PFSK-1 (cell line): ENCODE results near the gene FGGY.

Source experiments
- FOXP2 ChIP-seq: optimal IDR thresholded peaks from 2 replicates; pipeline ENCODE3; 2011; ENCODE audit warnings: borderline replicate concordance, control low read depth, inconsistent platforms; ENCODE audit not compliant: insufficient read depth; ENCODE audit errors: extremely low read length, extremely low read depth
- POLR2AphosphoS5 ChIP-seq: IDR thresholded peaks from 2 replicates; pipeline ENCODE4 v1.6.1; 2012; ENCODE audit warnings: low read depth, mild to moderate bottlenecking, control low read depth, low read length, moderate library complexity
- SIN3A ChIP-seq: IDR thresholded peaks from 2 replicates; pipeline ENCODE4 v1.6.1; 2012; ENCODE audit warnings: mild to moderate bottlenecking, low read length, moderate library complexity, borderline replicate concordance; ENCODE audit not compliant: insufficient read depth
- TAF1 ChIP-seq: IDR thresholded peaks from 2 replicates; pipeline ENCODE4 v1.6.1; 2012; ENCODE audit warnings: low read length, control low read depth, borderline replicate concordance; ENCODE audit not compliant: insufficient read depth
- TF ChIP-seq, protein P1 (sequence below), 2 experiments: IDR thresholded peaks; 2 replicates each; pipeline versions ENCODE4 v1.6.1 to v1.8.0; 2011 to 2012; ENCODE audit warnings: low read depth in 2 of 2, low read length in 2 of 2, control low read depth in 1 of 2, inconsistent platforms in 1 of 2, mild to moderate bottlenecking in 1 of 2, moderate library complexity in 1 of 2; ENCODE audit not compliant: insufficient read depth in 1 of 2

The FGGY gene

DNA sequence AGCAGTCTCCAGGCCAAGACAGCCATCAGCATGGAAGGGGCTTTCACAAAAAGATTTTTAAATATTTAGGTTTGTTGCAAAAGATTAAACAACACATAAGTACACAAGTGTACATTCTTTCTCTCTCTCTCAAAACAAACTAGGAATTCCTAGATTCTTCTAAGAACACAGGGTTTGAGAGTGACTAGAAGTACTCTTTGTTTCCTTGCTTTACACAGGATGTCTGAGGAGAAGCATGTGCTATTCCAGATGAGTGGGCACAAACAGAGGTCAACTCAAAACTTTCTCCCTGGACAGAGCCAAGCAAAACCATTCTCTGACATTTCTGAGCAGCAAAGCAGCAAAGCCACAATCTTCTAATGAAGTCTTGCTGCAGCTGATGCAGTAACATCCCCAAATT, 307.3 kb downstream of the FGGY start:
- TF ChIP-seq POLR2AphosphoS5 (no peak), TAF1 (no peak), SIN3A (no peak), FOXP2 (no peak)
- TF ChIP-seq, protein P1, sequence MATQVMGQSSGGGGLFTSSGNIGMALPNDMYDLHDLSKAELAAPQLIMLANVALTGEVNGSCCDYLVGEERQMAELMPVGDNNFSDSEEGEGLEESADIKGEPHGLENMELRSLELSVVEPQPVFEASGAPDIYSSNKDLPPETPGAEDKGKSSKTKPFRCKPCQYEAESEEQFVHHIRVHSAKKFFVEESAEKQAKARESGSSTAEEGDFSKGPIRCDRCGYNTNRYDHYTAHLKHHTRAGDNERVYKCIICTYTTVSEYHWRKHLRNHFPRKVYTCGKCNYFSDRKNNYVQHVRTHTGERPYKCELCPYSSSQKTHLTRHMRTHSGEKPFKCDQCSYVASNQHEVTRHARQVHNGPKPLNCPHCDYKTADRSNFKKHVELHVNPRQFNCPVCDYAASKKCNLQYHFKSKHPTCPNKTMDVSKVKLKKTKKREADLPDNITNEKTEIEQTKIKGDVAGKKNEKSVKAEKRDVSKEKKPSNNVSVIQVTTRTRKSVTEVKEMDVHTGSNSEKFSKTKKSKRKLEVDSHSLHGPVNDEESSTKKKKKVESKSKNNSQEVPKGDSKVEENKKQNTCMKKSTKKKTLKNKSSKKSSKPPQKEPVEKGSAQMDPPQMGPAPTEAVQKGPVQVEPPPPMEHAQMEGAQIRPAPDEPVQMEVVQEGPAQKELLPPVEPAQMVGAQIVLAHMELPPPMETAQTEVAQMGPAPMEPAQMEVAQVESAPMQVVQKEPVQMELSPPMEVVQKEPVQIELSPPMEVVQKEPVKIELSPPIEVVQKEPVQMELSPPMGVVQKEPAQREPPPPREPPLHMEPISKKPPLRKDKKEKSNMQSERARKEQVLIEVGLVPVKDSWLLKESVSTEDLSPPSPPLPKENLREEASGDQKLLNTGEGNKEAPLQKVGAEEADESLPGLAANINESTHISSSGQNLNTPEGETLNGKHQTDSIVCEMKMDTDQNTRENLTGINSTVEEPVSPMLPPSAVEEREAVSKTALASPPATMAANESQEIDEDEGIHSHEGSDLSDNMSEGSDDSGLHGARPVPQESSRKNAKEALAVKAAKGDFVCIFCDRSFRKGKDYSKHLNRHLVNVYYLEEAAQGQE (IDR thresholded peaks at IDR 0.05; ENCODE audit: insufficient read depth in 1 of 2, low read depth in 2 of 2, low read length in 2 of 2): no peak

DNA sequence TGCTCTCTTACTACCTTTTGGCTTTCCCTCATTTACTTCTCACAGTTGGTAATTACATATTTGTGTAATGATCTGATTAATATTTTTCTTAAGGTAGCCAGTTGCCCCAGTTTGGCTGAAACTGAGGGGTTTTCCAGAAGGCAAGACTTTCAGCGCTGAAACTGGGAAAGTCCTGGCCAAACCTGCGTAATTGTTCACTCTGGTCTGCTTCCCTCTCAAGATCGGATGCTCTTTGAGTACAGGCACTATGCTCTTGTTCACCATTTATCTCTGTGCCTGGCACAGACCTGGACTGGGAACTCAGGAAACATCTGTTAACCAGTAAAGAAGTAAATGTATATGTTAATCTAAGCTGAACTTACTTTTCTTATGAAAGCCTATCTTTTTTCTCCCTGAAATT, 308.3 kb downstream of the FGGY start:
- TF ChIP-seq FOXP2 (no peak), TAF1 (no peak), POLR2AphosphoS5 (no peak), SIN3A (no peak)
- TF ChIP-seq, protein P1 (IDR thresholded peaks at IDR 0.05; ENCODE audit: insufficient read depth in 1 of 2, low read depth in 2 of 2, low read length in 2 of 2): no peak

DNA sequence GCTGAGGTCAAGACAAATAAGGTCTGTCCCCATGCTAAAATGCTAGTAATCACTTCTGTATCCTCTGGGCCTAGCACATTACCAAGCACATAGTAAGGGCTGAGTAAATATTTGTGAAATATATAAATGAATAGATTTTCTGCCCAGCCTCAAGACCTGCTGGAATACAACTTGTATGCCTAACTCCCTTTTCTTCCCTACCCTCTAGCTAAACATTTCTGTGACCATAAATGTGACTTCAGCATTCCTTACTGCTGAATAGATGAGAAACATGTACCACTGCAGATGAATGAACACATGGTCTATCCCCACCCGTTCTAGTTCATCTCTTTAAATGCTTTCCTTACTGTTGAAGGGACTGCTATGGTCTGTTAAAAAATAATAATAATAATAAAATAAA, 308.9 kb downstream of the FGGY start:
- TF ChIP-seq TAF1: no peak
- no peak for TF ChIP-seq SIN3A
- TF ChIP-seq FOXP2: no peak
- no peak for TF ChIP-seq POLR2AphosphoS5
- TF ChIP-seq, protein P1 (IDR thresholded peaks at IDR 0.05; ENCODE audit: insufficient read depth in 1 of 2, low read depth in 2 of 2, low read length in 2 of 2): no peak

DNA sequence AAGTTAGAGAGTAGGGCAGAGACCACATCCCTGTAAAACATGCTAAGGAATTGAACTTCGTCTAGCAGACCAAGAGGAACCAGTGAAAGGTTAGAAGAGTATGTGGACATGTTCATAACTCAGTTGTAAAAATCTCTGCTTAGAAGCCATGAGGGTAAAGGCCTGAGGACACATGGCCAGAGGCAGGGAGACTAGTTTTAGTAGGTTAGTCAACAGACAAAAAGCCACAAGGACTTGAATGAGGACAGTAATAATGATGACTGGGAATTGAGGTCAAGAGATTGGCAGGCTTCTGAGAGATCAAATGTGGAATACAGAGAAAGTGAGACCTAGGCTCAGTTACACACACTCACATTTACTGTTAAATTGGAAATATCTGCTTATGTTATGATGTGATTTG, 312.4 kb downstream of the FGGY start:
- TF ChIP-seq TAF1: no peak
- TF ChIP-seq POLR2AphosphoS5: no peak
- TF ChIP-seq, protein P1 (IDR thresholded peaks at IDR 0.05; ENCODE audit: insufficient read depth in 1 of 2, low read depth in 2 of 2, low read length in 2 of 2): no peak
- TF ChIP-seq SIN3A: no peak
- TF ChIP-seq FOXP2: no peak

DNA sequence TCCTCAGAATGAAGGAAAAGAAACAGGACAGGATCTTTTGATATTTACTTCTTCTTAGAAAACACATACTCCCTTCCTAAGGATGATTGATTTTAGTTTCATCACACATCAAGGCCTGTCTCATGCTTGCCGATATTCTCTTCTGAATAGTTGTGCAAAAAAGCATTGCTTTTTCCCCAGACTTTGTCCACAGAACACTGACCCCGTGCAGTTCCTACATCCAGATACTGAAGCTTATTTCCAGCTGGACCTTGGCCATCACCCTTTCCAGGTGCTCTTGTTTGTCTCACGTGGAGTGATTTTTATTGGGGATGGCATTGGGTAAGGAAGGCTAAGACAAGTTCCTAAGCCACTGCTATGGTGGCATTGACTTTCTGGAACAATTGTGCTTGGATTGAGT, 320.5 kb downstream of the FGGY start:
- TF ChIP-seq, protein P1 (IDR thresholded peaks at IDR 0.05; ENCODE audit: insufficient read depth in 1 of 2, low read depth in 2 of 2, low read length in 2 of 2): no peak
- TF ChIP-seq POLR2AphosphoS5 (no peak), TAF1 (no peak)
